ENCODE results near the gene AP2A2.

Gene AP2A2

GRCh38 chr11:965206-965775 lies 39.6 kb downstream of the AP2A2 start:
- H3K4me1 ChIP-seq (ENCODE audit: control insufficient read depth, low read length): no peaks in the 10 kb centered on the region
- H3K36me3 ChIP-seq (ENCODE audit: control insufficient read depth, low read length): no peaks in the 10 kb centered on the region; the same call in 1 of the 2 replicates
- no peak overlapping the region for H3K27ac ChIP-seq (ENCODE audit: low read depth, low read length)
- H3K4me3 ChIP-seq (ENCODE audit: low read length): no peak overlapping the region
- no peaks in the 10 kb centered on the region for H3K9me3 ChIP-seq (ENCODE audit: control insufficient read depth, insufficient read depth, low read length)
- H3K27me3 ChIP-seq (ENCODE audit: control insufficient read depth, low read length): no peaks in the 10 kb centered on the region
- H3K9me2 ChIP-seq (replicated peaks; ENCODE audit: control insufficient read depth, low read length): no peaks in the 10 kb centered on the region
- H3K4me2 ChIP-seq (ENCODE audit: low read length): no peak overlapping the region
- H3F3A ChIP-seq (ENCODE audit: control insufficient read depth, insufficient read depth): no peaks in the 10 kb centered on the region
- TF ChIP-seq EZH2phosphoT487 (IDR thresholded peaks at IDR 0.05; ENCODE audit: borderline replicate concordance, low read length): no peak
- TF ChIP-seq CTCF (IDR thresholded peaks at IDR 0.05; ENCODE audit: low read depth, low read length, poor library complexity, severe bottlenecking): no peak
- H4K20me1 ChIP-seq (ENCODE audit: control insufficient read depth, insufficient read depth, low read depth, low read length): no peaks in the 10 kb centered on the region
- H3K79me2 ChIP-seq (ENCODE audit: control insufficient read depth, low read length): peaks cover 3% of the 10 kb centered on the region; the same call in 1 of the 2 replicates

- Histone ChIP-seq H3K79me2 (ENCODE audit: control insufficient read depth, low read length) (peaks cover 3% of the 10 kb centered on the region; the same call in 1 of the 2 replicates), H3K4me1 (ENCODE audit: control insufficient read depth, low read length) (no peaks in the 10 kb centered on the region), H3K4me3 (ENCODE audit: low read length) (no peak overlapping the region), H3K9me2 (replicated peaks; ENCODE audit: control insufficient read depth, low read length) (no peaks in the 10 kb centered on the region), H3K9me3 (ENCODE audit: control insufficient read depth, insufficient read depth, low read length) (no peaks in the 10 kb centered on the region), H3F3A (ENCODE audit: control insufficient read depth, insufficient read depth) (no peaks in the 10 kb centered on the region), H3K36me3 (ENCODE audit: control insufficient read depth, low read length) (peaks cover 16% of the 10 kb centered on the region), H4K20me1 (ENCODE audit: control insufficient read depth, insufficient read depth, low read depth, low read length) (no peaks in the 10 kb centered on the region), H3K27ac (ENCODE audit: low read depth, low read length) (no peak overlapping the region), H3K27me3 (ENCODE audit: control insufficient read depth, low read length) (no peaks in the 10 kb centered on the region), H3K4me2 (ENCODE audit: low read length) (no peak overlapping the region)
- TF ChIP-seq CTCF (IDR thresholded peaks at IDR 0.05; ENCODE audit: low read depth, low read length, poor library complexity, severe bottlenecking): no peak
- TF ChIP-seq EZH2phosphoT487 (IDR thresholded peaks at IDR 0.05; ENCODE audit: borderline replicate concordance, low read length): no peak
Measured at GRCh38 chr11:967995-968751, 42.5 kb downstream of the AP2A2 start.

GRCh38 chr11:968822-969221 lies 43.2 kb downstream of the AP2A2 start:
- Histone ChIP-seq H3K79me2 (ENCODE audit: control insufficient read depth, low read length) (peaks cover 3% of the 10 kb centered on the region; the same call in 1 of the 2 replicates), H4K20me1 (ENCODE audit: control insufficient read depth, insufficient read depth, low read depth, low read length) (no peaks in the 10 kb centered on the region), H3K27me3 (ENCODE audit: control insufficient read depth, low read length) (no peaks in the 10 kb centered on the region), H3K4me2 (ENCODE audit: low read length) (no peak overlapping the region), H3K4me3 (ENCODE audit: low read length) (no peak overlapping the region), H3K36me3 (ENCODE audit: control insufficient read depth, low read length) (peaks cover 18% of the 10 kb centered on the region), H3K27ac (ENCODE audit: low read depth, low read length) (no peak overlapping the region), H3F3A (ENCODE audit: control insufficient read depth, insufficient read depth) (no peaks in the 10 kb centered on the region), H3K9me2 (replicated peaks; ENCODE audit: control insufficient read depth, low read length) (no peaks in the 10 kb centered on the region), H3K9me3 (ENCODE audit: control insufficient read depth, insufficient read depth, low read length) (no peaks in the 10 kb centered on the region), H3K4me1 (ENCODE audit: control insufficient read depth, low read length) (no peaks in the 10 kb centered on the region)
- TF ChIP-seq CTCF (IDR thresholded peaks at IDR 0.05; ENCODE audit: low read depth, low read length, poor library complexity, severe bottlenecking) (no peak), EZH2phosphoT487 (IDR thresholded peaks at IDR 0.05; ENCODE audit: borderline replicate concordance, low read length) (no peak)
